HL-60 (cell line): ENCODE measurements around the gene ABI3BP.

Experiments used
- DNase-seq, 2 experiments: peaks; one replicate each; pipeline ENCODE4 v3.0.0-alpha.2; 2010 to 2020; ENCODE audit warnings: low read depth in 1 of 2, low spot score in 1 of 2
- H3K27ac ChIP-seq: fragments of 250-450 bp; sonication (Bioruptor Pico); replicated peaks from 2 replicates; pipeline ENCODE4 v1.5.1; 2020; ENCODE audit warnings: mild to moderate bottlenecking, moderate library complexity
- H3K27me3 ChIP-seq: fragments of 250-450 bp; sonication (Bioruptor Pico); 2 replicates; pipeline ENCODE4 v1.5.1; 2021; ENCODE audit warnings: mild to moderate bottlenecking, moderate library complexity; ENCODE audit not compliant: insufficient read depth, poor library complexity, severe bottlenecking
- H3K4me3 ChIP-seq: replicated peaks from 2 replicates; pipeline ENCODE4 v1.5.1; 2011; ENCODE audit warnings: mild to moderate bottlenecking, control low read depth, low read length; ENCODE audit not compliant: insufficient read depth
- GABPA ChIP-seq: IDR thresholded peaks from 2 replicates; pipeline ENCODE4 v1.6.1; 2012; ENCODE audit warnings: low read depth
- POLR2AphosphoS5 ChIP-seq: IDR thresholded peaks from 2 replicates; pipeline ENCODE4 v1.6.1; 2012; ENCODE audit warnings: low read depth
- SPI1 ChIP-seq: IDR thresholded peaks from 2 replicates; pipeline ENCODE4 v1.6.1; 2012; ENCODE audit warnings: low read depth, mild to moderate bottlenecking, borderline replicate concordance
- TF ChIP-seq, protein P1 (sequence below): IDR thresholded peaks from 2 replicates; pipeline ENCODE4 v1.6.1; 2012; ENCODE audit warnings: low read depth; ENCODE audit not compliant: insufficient replicate concordance
- TF ChIP-seq, protein P2 (sequence below): IDR thresholded peaks from one replicate; pipeline ENCODE4 v1.5.1; 2011; ENCODE audit warnings: low read length, control low read depth, inconsistent platforms; ENCODE audit not compliant: insufficient read depth

The ABI3BP gene

DNA sequence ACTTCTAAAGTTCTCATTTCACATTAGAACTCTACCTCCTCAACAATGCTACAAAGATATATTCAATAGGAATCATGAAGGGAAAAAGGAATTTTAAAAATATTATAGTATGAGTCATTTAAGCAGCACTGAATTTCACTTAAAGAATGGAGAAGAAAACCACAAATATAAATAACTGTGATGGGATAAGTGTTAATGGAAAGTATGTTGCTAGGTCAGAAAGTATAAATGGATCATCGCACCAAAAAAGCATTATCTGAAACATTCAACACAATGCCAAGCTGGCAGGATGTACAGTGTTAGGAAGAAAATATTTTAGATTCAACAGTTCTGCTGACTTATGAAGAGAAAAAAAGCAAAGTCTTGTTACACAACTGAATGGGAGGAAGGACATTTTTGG, 182.6 kb downstream of the ABI3BP start:
- Histone ChIP-seq H3K27me3 (no peaks in the 10 kb centered on the region), H3K27ac (no peak overlapping the region), H3K4me3 (no peak overlapping the region)
- no peak for TF ChIP-seq GABPA
- no peak for TF ChIP-seq SPI1
- TF ChIP-seq POLR2AphosphoS5 = no peak
- TF ChIP-seq, protein P1, sequence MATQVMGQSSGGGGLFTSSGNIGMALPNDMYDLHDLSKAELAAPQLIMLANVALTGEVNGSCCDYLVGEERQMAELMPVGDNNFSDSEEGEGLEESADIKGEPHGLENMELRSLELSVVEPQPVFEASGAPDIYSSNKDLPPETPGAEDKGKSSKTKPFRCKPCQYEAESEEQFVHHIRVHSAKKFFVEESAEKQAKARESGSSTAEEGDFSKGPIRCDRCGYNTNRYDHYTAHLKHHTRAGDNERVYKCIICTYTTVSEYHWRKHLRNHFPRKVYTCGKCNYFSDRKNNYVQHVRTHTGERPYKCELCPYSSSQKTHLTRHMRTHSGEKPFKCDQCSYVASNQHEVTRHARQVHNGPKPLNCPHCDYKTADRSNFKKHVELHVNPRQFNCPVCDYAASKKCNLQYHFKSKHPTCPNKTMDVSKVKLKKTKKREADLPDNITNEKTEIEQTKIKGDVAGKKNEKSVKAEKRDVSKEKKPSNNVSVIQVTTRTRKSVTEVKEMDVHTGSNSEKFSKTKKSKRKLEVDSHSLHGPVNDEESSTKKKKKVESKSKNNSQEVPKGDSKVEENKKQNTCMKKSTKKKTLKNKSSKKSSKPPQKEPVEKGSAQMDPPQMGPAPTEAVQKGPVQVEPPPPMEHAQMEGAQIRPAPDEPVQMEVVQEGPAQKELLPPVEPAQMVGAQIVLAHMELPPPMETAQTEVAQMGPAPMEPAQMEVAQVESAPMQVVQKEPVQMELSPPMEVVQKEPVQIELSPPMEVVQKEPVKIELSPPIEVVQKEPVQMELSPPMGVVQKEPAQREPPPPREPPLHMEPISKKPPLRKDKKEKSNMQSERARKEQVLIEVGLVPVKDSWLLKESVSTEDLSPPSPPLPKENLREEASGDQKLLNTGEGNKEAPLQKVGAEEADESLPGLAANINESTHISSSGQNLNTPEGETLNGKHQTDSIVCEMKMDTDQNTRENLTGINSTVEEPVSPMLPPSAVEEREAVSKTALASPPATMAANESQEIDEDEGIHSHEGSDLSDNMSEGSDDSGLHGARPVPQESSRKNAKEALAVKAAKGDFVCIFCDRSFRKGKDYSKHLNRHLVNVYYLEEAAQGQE = no peak
- TF ChIP-seq, protein P2, sequence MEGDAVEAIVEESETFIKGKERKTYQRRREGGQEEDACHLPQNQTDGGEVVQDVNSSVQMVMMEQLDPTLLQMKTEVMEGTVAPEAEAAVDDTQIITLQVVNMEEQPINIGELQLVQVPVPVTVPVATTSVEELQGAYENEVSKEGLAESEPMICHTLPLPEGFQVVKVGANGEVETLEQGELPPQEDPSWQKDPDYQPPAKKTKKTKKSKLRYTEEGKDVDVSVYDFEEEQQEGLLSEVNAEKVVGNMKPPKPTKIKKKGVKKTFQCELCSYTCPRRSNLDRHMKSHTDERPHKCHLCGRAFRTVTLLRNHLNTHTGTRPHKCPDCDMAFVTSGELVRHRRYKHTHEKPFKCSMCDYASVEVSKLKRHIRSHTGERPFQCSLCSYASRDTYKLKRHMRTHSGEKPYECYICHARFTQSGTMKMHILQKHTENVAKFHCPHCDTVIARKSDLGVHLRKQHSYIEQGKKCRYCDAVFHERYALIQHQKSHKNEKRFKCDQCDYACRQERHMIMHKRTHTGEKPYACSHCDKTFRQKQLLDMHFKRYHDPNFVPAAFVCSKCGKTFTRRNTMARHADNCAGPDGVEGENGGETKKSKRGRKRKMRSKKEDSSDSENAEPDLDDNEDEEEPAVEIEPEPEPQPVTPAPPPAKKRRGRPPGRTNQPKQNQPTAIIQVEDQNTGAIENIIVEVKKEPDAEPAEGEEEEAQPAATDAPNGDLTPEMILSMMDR = no peak
- no peak for DNase-seq

DNA sequence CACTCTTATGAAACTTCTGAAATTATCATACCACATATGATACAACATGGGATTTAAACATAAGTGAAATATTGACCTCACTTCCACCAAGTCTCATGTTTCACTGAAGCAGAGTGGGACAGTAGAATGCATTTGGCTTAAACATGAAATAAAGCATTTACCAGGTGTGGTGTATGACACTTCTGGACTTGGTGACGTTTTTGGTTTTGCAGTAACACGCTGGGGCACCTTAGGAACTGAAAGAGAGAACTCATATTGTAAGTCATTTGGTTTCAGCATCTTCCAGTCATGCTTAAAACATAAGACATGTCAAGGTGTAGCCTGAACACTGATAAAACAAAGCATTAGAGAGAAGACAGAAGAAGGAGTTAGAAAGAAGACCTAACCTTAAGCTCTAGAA, 188.6 kb downstream of the ABI3BP start:
- H3K4me3 ChIP-seq = no peak overlapping the region
- H3K27ac ChIP-seq = no peak overlapping the region
- DNase-seq = no peak
- no peak for TF ChIP-seq GABPA
- TF ChIP-seq, protein P1 = no peak
- TF ChIP-seq, protein P2 = no peak
- TF ChIP-seq SPI1 = no peak
- TF ChIP-seq POLR2AphosphoS5 = no peak
- no peaks in the 10 kb centered on the region for H3K27me3 ChIP-seq

DNA sequence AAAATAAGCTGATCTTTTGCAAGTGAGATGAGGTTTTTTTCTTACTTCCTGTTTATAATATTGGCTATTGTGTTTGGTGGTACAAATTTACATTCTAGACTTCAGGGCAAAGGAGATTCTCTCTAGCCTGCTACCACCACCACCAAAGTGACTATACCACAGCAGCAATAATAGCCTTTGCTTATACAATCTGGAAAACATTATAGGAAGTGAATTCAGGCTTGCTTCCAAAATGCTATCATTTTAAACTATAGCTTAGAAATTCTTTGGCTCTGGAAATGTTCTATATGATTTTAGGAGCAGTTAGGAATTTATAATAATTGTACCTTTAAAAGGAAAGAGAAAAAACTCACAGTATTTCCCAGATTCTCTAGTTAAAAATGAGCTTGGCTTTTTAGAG, 189.5 kb downstream of the ABI3BP start:
- TF ChIP-seq SPI1 = no peak
- TF ChIP-seq, protein P2 = no peak
- TF ChIP-seq, protein P1 = no peak
- no peak for TF ChIP-seq POLR2AphosphoS5
- no peak for TF ChIP-seq GABPA
- no peak overlapping the region for H3K4me3 ChIP-seq
- DNase-seq = no peak
- no peak overlapping the region for H3K27ac ChIP-seq
- H3K27me3 ChIP-seq = no peaks in the 10 kb centered on the region
